Measurements from ENCODE around the gene JAKMIP1. TPM values are rescaled to one million over a fixed set of nuclear protein-coding genes. Genes with fewer than 3 reads are reported as not detected.

The JAKMIP1 gene
- total RNA-seq, 1 donor from 2014 or later, result not detected

GRCh38 chr4:6085691-6086628 lies 114.4 kb downstream of the JAKMIP1 start:
- intact Hi-C loops (cut with DNase I), result loop anchor here (5.0 kb wide), 1 partner anchor 89 kb away; no protein-coding TSS in a partner anchor
- DNase-seq (ENCODE audit: low spot score), result peak; percentile 66

DNA sequence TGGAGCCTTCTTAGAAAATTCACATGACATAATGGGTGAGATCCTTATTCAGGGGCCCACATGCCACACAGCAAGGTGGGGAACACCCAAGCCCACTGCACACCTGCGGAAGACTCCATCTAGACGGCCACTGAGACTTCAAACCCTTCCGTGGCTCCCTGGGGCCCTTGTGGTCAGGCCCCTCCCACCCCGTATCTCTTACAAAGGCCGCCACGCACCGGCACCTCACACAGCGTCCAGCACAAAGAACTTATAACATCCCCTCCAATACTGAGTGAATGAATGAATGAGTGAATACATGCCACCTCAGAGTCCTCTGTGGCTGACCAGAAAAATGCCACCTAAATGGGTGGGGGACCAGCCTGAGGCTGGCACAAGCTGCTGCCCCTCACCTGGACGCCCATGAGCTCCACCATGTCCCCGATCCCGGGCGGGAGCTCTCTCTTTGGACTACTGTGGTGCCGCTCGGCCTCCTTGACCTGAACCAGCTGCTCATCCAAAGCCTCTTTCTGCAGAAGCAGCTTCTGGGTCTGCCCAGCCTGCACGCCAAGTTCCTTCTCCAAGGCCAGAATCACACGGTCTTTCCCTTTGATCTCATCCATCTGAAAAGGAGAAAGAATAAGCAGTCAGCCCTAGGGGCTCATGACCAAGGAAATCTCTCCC lies 115.2 kb downstream of the JAKMIP1 start:
- DNase-seq (ENCODE audit: low spot score), result peak; percentile 63
- intact Hi-C loops (cut with DNase I), result loop anchor here (5.0 kb wide), 1 partner anchor 88 kb away; no protein-coding TSS in a partner anchor

- intact Hi-C loops (cut with DNase I), result no loop called here
- peak; percentile 69 for DNase-seq (ENCODE audit: low spot score)
These were observed 120.4 kb downstream of the JAKMIP1 start for GRCh38 chr4:6079965-6080364.

DNA sequence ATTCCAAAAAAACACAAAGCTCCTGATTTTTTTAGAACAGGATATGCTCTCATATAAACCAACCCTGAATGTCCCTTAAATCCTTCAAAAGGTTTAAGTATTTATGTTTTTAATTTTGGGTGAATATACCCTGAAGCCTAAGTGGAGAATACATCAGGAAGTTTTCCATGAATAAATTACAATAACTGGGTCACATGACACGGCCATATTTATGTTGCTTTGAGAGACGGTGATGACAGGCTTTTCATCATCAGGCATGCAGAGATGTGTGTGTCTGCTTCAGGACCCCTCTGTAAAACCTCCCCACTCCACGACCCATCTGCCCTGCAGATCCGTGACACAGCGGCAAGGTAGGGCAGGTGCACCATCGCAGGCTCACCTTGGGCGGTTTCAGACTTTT lies 121.8 kb downstream of the JAKMIP1 start:
- no peak for DNase-seq (ENCODE audit: low spot score)
- intact Hi-C loops (cut with DNase I), result no loop called here

DNA sequence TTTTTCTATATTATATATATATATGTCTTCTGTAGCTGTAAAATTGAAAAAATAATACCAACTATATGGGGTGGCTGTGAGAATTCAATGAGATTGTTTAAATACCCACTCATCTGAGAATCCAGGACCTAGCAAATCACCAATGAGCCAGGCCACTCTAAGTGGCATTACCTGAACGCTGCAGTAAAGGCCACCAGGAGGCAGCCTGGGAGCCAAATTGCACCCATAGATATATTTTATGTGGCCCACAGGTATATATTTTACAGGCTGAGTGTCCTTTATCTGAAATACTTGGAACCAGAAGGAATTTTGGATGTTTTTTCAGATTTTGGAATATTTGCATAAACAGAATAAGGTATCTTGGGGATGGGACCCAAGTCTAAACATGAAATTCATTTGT lies 124.0 kb downstream of the JAKMIP1 start:
- peak; percentile 6 for DNase-seq (ENCODE audit: low spot score)
- intact Hi-C loops (cut with DNase I), result no loop called here

DNA sequence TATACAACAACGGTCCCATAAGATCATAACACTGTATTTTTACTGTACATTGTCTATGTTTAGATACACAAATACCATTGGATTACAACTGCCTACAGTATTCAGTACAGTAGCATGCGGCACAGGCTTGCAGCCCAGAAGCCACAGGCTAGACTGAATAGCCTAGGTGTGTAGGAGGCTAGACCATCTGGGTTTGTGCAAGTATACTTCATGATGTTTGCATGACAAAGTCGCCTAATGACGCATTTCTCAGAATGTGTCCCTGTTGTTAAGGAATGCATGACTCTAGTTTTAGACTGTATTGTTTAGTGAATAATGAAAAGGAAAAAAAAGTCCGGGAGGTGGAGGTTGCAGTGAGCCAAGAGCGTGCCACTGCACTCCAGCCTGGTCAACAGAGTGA lies 125.6 kb downstream of the JAKMIP1 start:
- peak; percentile 17 for DNase-seq (ENCODE audit: low spot score)
- intact Hi-C loops (cut with DNase I), result no loop called here

DNA sequence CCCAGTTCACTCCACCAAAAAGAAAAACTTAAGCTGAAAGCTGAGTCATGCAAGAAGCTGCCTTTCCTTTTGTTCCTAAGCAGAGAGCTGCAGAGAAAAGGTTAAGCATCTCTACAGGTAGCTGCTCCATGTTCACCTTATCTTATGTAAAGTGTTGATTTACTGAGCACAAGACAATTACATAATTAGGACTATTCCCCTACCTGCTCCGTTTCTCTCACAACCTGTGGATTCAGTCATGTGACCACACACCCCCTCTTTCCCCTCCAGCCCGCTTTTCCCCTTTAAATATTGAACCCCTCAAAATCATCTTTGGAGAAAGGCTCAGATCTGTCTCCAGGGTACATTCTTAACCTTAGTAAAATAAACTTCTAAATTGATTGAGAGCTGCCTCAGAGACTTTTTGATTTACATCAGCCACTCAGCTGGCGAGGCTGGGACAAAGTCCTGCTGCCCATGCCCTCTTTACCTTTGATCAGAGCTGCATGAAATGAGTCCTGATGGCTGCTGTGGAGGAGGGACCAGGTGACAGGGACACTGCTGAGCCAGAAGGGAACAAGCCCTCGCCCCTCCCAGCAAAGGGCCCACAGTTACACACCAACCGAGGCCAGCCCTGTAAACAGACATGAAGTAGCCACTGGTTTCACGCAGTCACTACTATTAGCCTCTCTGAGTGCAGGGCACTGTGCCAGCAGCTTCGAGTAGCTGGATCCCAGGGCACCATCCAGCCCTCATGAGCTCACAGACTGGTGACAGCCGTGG lies 128.2 kb downstream of the JAKMIP1 start:
- no peak for DNase-seq (ENCODE audit: low spot score)
- intact Hi-C loops (cut with DNase I), result no loop called here

DNA sequence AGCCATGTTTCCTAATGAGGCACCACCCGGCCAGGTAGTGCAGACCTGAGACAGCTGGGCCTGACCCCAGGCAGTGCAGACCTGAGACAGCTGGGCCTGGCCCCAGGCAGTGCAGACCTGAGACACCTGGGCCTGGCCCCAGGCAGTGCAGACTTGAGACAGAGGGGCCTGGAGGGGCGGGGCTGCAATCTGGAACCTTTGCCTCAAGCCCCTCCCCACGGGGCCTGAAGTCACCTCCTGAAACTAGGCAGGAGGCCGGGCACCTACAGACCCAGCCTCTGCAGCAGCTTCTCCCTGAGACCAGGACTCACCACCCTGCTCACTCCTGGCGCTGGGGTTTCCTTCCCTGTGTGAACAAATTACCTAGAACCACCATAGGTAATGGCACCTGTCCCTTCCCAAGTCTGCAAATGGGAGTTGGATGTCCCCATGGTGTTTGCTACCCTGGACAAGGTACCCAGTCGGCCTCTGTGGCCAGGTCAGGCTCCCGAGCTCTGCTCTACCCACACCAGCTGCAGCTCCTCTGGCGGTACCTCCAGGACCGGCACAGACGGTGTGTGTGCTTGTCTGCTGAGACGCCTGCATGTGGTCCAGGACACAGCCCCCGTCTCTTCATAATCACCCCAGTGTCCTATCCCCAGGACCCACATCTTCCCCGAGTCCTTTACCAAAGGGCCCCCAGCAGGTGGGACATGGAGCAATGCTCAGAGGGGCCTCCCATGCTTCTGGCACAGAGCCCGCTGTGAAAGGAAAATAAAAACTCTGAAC lies 129.0 kb downstream of the JAKMIP1 start:
- intact Hi-C loops (cut with DNase I), result no loop called here
- DNase-seq (ENCODE audit: low spot score), result no peak

DNA sequence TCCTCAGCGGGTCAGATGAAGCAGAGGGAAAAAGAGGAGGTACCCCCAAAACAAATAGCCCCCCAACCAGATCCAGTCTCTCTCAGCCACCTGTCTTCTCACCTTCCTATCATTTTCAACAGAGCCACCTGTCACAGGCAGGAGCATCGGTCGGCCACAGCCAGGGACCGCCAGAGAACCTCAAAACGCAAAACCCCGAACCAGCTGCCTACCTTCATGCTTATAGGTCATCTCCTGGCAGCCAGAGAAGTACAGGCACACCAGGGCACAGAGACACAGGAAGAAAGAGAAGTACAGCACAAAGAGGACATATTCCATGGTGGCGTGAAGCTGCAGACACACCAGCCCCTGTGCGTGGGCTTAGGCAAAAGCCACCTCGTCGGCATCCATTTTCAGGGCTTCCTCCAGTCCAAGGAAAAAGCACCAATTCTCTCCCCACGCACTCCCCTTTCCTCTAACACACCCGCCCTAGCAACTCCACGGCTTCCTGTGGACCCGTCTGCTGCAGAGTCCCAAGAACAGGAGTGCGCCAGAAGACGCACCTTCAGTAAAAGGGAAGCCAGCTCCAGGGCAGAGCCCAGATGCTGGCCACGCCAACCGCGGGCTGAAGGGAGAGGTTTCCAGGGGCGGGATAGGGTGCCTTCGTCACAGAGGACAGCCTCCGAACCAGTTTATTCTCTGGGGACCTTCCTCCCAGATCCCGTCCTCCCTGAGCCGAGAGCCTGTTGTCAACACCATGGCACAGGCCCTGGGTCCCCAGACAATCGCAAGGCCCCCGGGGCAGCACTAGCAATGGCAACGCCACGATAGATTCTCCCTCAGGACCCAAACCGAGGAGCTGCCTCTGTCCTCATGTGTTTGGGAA lies 130.3 kb downstream of the JAKMIP1 start:
- intact Hi-C loops (cut with DNase I), result no loop called here
- DNase-seq (ENCODE audit: low spot score), result no peak

GRCh38 chr4:6068986-6069385 lies 131.4 kb downstream of the JAKMIP1 start:
- DNase-seq (ENCODE audit: low spot score), result no peak
- intact Hi-C loops (cut with DNase I), result no loop called here

DNA sequence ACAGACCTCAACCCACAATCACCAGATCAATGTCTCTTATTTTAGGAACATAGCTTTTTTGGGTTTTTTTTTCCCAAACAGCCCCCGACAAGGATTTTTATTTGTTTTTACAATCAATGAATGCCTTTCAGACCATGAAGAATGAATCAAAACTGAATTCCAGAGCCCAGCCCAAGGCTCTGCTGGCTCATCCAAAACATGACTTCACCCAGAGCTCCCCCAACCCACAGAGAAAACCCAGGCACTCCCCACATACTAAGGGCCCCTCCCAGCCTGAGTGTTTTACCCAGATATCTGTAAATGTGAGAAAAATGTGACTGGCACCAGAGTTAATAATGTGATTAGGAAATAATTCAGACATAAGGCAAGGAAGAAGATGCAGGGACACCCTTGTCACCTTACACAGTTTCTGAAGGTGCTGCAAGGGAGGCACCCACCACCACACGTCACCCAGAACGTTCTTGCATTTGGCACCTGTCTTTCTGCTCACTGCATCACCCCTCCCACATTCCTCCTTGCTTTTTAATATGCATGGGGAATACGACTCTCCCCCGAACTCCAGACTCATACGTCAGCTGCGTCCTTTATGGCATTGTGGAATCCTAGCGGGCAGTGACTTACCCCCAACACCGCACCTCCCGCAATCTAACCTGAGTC lies 134.3 kb downstream of the JAKMIP1 start:
- intact Hi-C loops (cut with DNase I), result no loop called here
- no peak for DNase-seq (ENCODE audit: low spot score)

- DNase-seq (ENCODE audit: low spot score), result no peak
- intact Hi-C loops (cut with DNase I), result no loop called here
These were observed 135.2 kb downstream of the JAKMIP1 start for GRCh38 chr4:6065166-6065565.

DNA sequence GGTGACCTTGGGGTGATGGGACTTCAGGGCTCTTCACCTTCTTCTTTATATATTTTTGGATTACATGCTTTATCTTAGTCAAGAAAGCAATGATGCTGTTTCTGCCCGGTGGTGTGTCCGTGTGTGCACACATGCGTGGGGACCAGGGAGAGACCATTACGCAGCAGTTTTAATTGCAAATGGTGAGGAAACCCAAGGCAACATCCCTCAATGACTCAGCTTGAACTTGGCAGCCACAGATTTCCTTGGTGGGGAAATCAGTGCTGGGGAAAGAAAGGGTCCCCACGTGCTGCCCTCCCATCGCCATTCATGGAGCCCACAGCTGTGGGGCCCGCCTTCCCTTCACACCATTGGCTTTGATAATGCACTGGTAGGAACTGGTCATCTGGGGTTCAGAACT lies 136.0 kb downstream of the JAKMIP1 start:
- no peak for DNase-seq (ENCODE audit: low spot score)
- intact Hi-C loops (cut with DNase I), result no loop called here

DNA sequence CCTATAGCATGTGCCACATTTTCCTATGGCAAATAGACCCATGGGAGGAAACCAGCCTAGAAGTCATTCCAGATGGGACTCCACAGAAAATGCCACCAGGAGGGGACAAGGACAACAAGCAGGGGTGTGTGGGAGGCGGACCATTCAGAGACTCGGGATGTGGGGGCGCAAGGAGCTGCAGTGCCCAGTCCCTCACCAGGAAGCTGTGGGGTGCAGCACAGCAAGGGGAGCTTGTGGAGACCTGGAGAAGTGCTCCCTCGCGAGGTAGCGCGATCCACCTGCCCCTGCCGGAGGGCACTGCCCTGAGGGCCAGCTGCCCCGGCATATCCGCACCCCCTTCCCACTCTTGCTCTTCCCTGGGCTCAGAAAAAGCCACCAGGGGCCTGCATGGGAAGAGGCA lies 136.7 kb downstream of the JAKMIP1 start:
- no peak for DNase-seq (ENCODE audit: low spot score)
- intact Hi-C loops (cut with DNase I), result no loop called here

GRCh38 chr4:6062133-6062532 lies 138.2 kb downstream of the JAKMIP1 start:
- intact Hi-C loops (cut with DNase I), result no loop called here
- DNase-seq (ENCODE audit: low spot score), result no peak

GRCh38 chr4:6059375-6059805 lies 141.0 kb downstream of the JAKMIP1 start:
- intact Hi-C loops (cut with DNase I), result no loop called here
- peak; percentile 7 for DNase-seq (ENCODE audit: low spot score)

DNA sequence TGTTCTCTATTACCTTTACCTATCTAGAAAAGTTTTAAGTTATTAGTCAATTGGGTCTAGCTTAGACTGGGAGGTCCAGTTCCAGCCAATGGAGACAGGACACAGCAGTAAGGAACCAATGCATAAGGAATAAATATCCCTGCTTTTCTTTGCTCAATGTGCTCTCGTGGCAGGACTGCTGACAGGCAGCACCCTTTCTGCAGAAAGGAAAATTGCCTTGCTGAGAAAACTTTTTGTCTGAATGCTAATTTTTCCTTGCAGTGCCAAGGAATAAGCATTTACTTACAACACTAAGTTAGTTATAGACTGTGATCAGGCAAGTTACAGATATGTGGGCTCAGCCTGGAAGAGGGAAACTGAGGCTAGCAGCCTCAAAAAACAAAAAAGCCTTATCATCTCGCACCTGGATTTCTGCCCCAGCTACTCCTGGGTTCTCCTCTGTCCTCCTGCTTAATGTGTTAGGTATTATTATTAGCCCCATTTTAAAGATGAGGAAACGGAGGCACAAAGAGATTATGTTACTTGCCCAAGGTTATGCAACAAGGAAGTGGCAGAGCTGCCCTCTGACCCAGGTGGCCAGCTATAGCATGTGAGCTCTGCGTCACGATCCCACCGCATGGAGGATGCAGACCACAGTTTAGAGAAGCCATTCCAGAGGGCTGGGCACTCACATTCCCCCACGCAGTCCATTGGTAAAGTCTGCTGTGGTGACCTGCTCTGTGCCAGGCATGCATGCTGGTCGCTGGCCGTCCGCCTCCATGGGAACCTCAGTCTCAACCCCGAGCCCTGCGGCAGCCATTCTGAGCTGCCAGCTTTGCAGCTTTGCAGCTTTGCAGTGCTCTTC lies 141.6 kb downstream of the JAKMIP1 start:
- DNase-seq (ENCODE audit: low spot score), result no peak
- intact Hi-C loops (cut with DNase I), result no loop called here

Data from cardiac septum (tissue), 1 donor.